ENCODE data around the gene DNAJA4. TPM values are rescaled to one million over a fixed set of nuclear protein-coding genes. Genes with fewer than 3 reads are reported as not detected.

DNAJA4 gene
- total and polyA plus RNA-seq, 12 donors: 11.7 to 43.5 (median 21.8) TPM

DNA sequence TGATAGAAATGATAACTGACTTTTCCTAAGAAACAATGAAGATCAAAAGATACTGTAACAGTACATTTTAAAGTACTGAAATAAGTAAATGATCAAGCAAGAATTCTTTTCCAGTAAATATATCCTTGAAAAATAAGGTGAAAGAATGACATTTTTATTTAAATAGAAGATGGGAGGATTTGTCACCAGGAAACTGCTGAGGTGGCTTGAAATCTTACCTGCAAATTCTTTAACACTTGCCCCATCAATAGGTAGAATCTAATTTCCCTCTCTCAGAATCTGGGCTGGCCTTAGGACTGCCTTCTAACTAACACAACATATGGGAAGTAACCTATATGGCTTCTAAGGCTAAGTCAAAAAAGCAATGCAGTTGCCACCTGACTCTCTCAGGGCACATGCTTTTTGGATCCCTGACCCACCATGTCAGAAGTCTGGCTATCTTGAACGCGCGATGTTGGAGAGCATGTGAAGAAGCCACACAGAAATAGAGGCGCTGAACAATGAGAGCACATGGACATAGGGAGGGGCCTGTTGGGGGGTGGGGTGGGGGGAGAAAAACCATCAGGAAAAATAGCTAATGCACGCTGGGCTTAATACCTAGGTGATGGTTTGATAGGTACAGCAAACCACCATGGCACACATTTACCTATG, 41.5 kb upstream of the DNAJA4 start:
- DNase-seq: no peak
- Histone ChIP-seq H3K9me3 (replicated peaks in 1 of 3) (no peaks in the 10 kb centered on the region), H3K4me1 (replicated peaks in 1 of 2) (no peaks in the 10 kb centered on the region), H3K27me3 (no peaks in the 10 kb centered on the region), H3K4me3 (no peak overlapping the region), H3K27ac (no peak overlapping the region), H3K36me3 (replicated peaks in 1 of 2) (no peaks in the 10 kb centered on the region)
- 94 to 97% (median 97%) methylated on average over 5 of the region's 5 CpGs for WGBS, 4 donors
- TF ChIP-seq, protein P1, sequence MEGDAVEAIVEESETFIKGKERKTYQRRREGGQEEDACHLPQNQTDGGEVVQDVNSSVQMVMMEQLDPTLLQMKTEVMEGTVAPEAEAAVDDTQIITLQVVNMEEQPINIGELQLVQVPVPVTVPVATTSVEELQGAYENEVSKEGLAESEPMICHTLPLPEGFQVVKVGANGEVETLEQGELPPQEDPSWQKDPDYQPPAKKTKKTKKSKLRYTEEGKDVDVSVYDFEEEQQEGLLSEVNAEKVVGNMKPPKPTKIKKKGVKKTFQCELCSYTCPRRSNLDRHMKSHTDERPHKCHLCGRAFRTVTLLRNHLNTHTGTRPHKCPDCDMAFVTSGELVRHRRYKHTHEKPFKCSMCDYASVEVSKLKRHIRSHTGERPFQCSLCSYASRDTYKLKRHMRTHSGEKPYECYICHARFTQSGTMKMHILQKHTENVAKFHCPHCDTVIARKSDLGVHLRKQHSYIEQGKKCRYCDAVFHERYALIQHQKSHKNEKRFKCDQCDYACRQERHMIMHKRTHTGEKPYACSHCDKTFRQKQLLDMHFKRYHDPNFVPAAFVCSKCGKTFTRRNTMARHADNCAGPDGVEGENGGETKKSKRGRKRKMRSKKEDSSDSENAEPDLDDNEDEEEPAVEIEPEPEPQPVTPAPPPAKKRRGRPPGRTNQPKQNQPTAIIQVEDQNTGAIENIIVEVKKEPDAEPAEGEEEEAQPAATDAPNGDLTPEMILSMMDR (IDR thresholded peaks at IDR 0.05): no peak
- no peak for TF ChIP-seq POLR2A (IDR thresholded peaks at IDR 0.05)
- intact Hi-C loops (cut with DNase I): no loop called here

DNA sequence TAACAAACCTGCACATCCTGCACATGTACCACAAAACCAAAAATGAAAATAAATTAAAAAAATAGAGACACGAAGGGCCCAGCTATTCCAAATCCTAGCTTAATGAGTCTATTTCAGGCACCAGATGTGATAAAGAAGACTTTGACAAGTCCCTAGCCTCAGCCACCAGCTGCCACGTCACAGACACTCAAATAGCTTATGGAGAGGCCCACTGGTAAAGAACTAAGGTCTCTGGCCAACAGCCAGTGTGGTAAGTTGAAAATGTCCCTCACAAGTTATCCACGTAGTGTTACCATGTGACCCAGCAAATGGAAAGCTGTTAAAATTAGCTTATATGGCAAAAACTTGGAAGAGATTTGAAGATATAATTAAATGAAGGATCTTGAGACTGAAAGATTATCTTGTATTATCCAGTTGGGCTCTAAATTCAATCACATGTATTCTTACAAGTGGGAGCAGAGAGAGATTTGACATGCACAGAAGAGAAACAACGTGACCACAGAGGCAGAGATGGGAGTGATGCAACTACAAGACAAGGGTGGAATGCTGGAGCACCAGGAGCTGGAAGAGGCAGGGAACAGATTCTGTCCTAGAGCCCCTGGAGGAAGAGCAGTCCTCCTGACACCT, 40.9 kb upstream of the DNAJA4 start:
- Histone ChIP-seq H3K27me3 (no peaks in the 10 kb centered on the region), H3K9me3 (replicated peaks in 1 of 3) (no peaks in the 10 kb centered on the region), H3K36me3 (replicated peaks in 1 of 2) (no peaks in the 10 kb centered on the region), H3K4me1 (replicated peaks in 1 of 2) (no peaks in the 10 kb centered on the region), H3K4me3 (no peak overlapping the region), H3K27ac (no peak overlapping the region)
- DNase-seq: no peak
- intact Hi-C loops (cut with DNase I): no loop called here
- TF ChIP-seq, protein P1 (IDR thresholded peaks at IDR 0.05): no peak
- no peak for TF ChIP-seq POLR2A (IDR thresholded peaks at IDR 0.05)
- WGBS, 4 donors: 64 to 79% (median 74%) methylated on average over 4 of the region's 4 CpGs

DNA sequence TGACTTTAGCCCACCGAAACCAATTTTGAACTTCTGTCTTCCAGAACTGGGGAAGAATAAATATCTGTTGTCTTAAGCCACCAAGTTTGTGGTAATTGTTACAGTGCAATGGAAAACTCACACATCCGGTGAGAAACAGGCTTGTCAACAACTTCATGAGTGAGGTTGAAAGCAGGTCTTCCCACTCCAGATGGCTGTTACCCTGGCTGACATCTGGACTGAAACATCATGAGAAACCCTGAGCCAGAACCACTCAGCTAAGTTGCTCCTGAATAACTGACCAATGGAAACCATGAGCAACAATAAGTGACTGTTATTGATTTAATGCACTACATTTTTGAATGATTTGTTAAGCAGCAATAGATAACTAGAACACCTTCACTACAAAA, 40.3 kb upstream of the DNAJA4 start:
- DNase-seq: no peak
- Histone ChIP-seq H3K9me3 (replicated peaks in 1 of 3) (no peaks in the 10 kb centered on the region), H3K4me3 (no peak overlapping the region), H3K27me3 (no peaks in the 10 kb centered on the region), H3K4me1 (replicated peaks in 1 of 2) (no peaks in the 10 kb centered on the region), H3K36me3 (replicated peaks in 1 of 2) (no peaks in the 10 kb centered on the region), H3K27ac (no peak overlapping the region)
- TF ChIP-seq, protein P1 (IDR thresholded peaks at IDR 0.05): no peak
- no peak for TF ChIP-seq POLR2A (IDR thresholded peaks at IDR 0.05)
- WGBS, 4 donors: 87 to 100% (median 91%) methylated on average over 2 of the region's 2 CpGs
- intact Hi-C loops (cut with DNase I): no loop called here

DNA sequence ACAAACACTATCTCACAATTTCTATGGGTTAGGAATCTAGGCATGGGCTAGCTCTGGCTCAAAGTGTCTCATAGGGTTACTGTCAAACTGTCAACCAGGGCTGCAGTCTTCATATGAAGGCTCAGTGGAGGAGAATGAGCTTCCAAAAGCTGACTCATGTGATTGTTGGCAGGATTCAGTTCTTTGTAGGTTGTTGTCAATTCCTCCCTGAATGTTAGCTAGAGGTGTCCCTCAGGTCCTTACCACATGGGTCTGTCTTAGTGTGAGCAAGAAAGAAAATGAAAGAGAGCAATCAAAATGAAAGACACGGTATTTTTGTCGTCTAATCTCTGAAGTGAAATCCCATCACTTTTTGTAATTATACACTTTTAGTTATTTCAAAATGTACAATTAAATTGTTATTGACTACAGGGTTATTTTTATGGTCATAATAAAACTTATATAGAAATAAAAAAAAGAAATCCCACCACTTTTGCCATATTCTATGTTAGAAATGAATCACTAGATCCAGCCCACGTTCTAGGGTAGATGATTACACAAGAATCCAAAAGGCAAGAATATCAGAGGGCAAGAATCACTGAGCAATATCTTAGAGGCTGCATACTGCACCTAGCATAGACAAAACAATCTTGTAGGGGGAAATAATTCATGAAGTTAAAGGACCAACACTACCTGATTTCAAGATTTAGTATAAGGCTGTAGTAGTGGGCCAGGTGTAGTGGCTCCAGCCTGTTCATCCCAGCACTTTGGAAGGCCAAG, 38.4 kb upstream of the DNAJA4 start:
- Histone ChIP-seq H3K4me3 (no peak overlapping the region), H3K27ac (no peak overlapping the region), H3K4me1 (replicated peaks in 1 of 2) (no peaks in the 10 kb centered on the region), H3K36me3 (replicated peaks in 1 of 2) (no peaks in the 10 kb centered on the region), H3K27me3 (no peaks in the 10 kb centered on the region), H3K9me3 (replicated peaks in 1 of 3) (no peaks in the 10 kb centered on the region)
- TF ChIP-seq, protein P1 (IDR thresholded peaks at IDR 0.05): no peak
- TF ChIP-seq POLR2A (IDR thresholded peaks at IDR 0.05): no peak
- intact Hi-C loops (cut with DNase I): no loop called here
- no peak for DNase-seq
- 84 to 94% (median 90%) methylated on average over 3 of the region's 3 CpGs for WGBS, 4 donors
